NCI-H2107 (cell line): ENCODE data around the gene RBM15B.

Experiments used
- DNase-seq: peaks from one replicate; lab custom pipeline; 2025; lab: John Stamatoyannopoulos, UW

Gene RBM15B

GRCh38 chr3:51392355-51393133 lies 1.5 kb downstream of the RBM15B start:
- no peak for DNase-seq

GRCh38 chr3:51393134-51393495 lies 2.0 kb downstream of the RBM15B start:
- DNase-seq = no peak

GRCh38 chr3:51393564-51393963 lies 2.5 kb downstream of the RBM15B start:
- DNase-seq = no peak

- DNase-seq = no peak
Observed at GRCh38 chr3:51394541-51394940, 3.5 kb downstream of the RBM15B start.

GRCh38 chr3:51395493-51396213 lies 4.6 kb downstream of the RBM15B start:
- DNase-seq = no peak

GRCh38 chr3:51396401-51396800 lies 5.3 kb downstream of the RBM15B start:
- DNase-seq = no peak

GRCh38 chr3:51397392-51397791 lies 6.3 kb downstream of the RBM15B start:
- DNase-seq = no peak

- DNase-seq = no peak
Observed at GRCh38 chr3:51398595-51399310, 7.7 kb downstream of the RBM15B start.

- no peak for DNase-seq
Observed at GRCh38 chr3:51400166-51400565, 9.1 kb downstream of the RBM15B start.

GRCh38 chr3:51401735-51402134 lies 10.7 kb downstream of the RBM15B start:
- no peak for DNase-seq

- DNase-seq = no peak
Observed at GRCh38 chr3:51403675-51404074, 12.6 kb downstream of the RBM15B start.

- DNase-seq = no peak
Observed at GRCh38 chr3:51408021-51408420, 16.9 kb downstream of the RBM15B start.

GRCh38 chr3:51408813-51409212 lies 17.7 kb downstream of the RBM15B start:
- no peak for DNase-seq

GRCh38 chr3:51422211-51422610 lies 31.1 kb downstream of the RBM15B start:
- no peak for DNase-seq

GRCh38 chr3:51426921-51427320 lies 35.8 kb downstream of the RBM15B start:
- DNase-seq = no peak

GRCh38 chr3:51429138-51429537 lies 38.1 kb downstream of the RBM15B start:
- no peak for DNase-seq

- no peak for DNase-seq
Observed at GRCh38 chr3:51434110-51434509, 43.0 kb downstream of the RBM15B start.

- no peak for DNase-seq
Observed at GRCh38 chr3:51434746-51435327, 43.8 kb downstream of the RBM15B start.

- DNase-seq = no peak
Observed at GRCh38 chr3:51436998-51437639, 46.0 kb downstream of the RBM15B start.

GRCh38 chr3:51441282-51442030 lies 50.4 kb downstream of the RBM15B start:
- DNase-seq = no peak

- DNase-seq = no peak
Observed at GRCh38 chr3:51445544-51446280, 54.6 kb downstream of the RBM15B start.
